Right lobe of liver (tissue), 6 donors: ENCODE results near the gene PDCD6IP. TPM values are rescaled to one million over a fixed set of nuclear protein-coding genes. Genes with fewer than 3 reads are reported as not detected.

Source experiments
- ATAC-seq, 4 donors: fragments of 200-7000 bp; cut with Tn5 transposase; one replicate each; pipeline ENCODE4 v1.9.1; 2020; ENCODE audit warnings: mild to moderate bottlenecking in 4 of 4, moderate library complexity in 4 of 4
- DNase-seq, 3 donors: peaks; one replicate each; pipeline ENCODE4 v3.0.0-alpha.2; 2020
- H3K27ac ChIP-seq, 3 donors: fragments of 200-600 bp; one replicate each; pipeline ENCODE4 v1.8.0; 2022
- H3K27me3 ChIP-seq, 2 donors: fragments of 200-600 bp; one replicate each; pipeline ENCODE4 v1.8.0; 2022
- H3K36me3 ChIP-seq, 4 donors: fragments of 200-600 bp; sonication (generic) in 1 of 4; one replicate each; pipeline versions ENCODE4 v1.5.1 to v1.8.0; 2017 to 2022; ENCODE audit warnings: control low read depth in 1 of 4
- H3K4me1 ChIP-seq, 4 donors: fragments of 200-600 bp; sonication (generic) in 1 of 4; one replicate each; pipeline versions ENCODE4 v1.5.1 to v1.8.0; 2017 to 2022; ENCODE audit warnings: control low read depth in 1 of 4
- H3K4me3 ChIP-seq, 3 donors: fragments of 200-600 bp; one replicate each; pipeline ENCODE4 v1.8.0; 2022
- H3K9me3 ChIP-seq, 4 donors: fragments of 200-600 bp; sonication (generic) in 1 of 4; one replicate each; pipeline versions ENCODE4 v1.5.1 to v1.8.0; 2017 to 2022; ENCODE audit warnings: control low read depth in 1 of 4
- POLR2A ChIP-seq: fragments of 450-650 bp; IDR thresholded peaks from one replicate; pipeline ENCODE4 v1.6.1; 2017; ENCODE audit warnings: antibody characterized with exemption, mild to moderate bottlenecking
- WGBS: methylation state at CpG from one replicate; pipeline ENCODE4 v1.1.6; 2018; ENCODE audit warnings: low coverage, low lambda C conversion rate; ENCODE audit not compliant: insufficient coverage; ENCODE audit errors: missing lambda C conversion rate; 5-methylcytosine and 5-hydroxymethylcytosine counted together
- intact Hi-C, 2 donors: fragments of 100-400 bp; cut with DNase I; formaldehyde crosslinking; loops; one replicate each; pipeline versions ENCODE4 v1.11.2 to v1.14.1; 2022
- total RNA-seq, 6 experiments: library from RNA; depleted of rRNA in 2 of 6; stranded (reverse); fragments of >200 nt in 2 of 6; fragmentation: NEBNext Ultra II Directional in 3 of 6; extraction: Animal tissue kit (Norgen Biotek cat#: 25700) in 3 of 6; gene quantifications; one replicate each; pipeline versions ENCODE4 v1.1.0 to v1.2.4, GENCODE V29; 2016 to 2023
- TF ChIP-seq, protein P1 (sequence below), 4 donors: fragments of 200-600 bp in 3 of 4; fragments of 450-650 bp in 1 of 4; IDR thresholded peaks; one replicate each; pipeline versions ENCODE4 v1.5.1 to v1.8.0; 2016 to 2022; ENCODE audit warnings: antibody characterized with exemption in 4 of 4, mild to moderate bottlenecking in 2 of 4
- donor health status: DM: no; HTN: yes; CAD: no.
- donor health status: DM: no; HTN: no; CAD: no.
- donor health status: DM: no; HTN: no; CAD: no.
- donor health status: DM: no; HTN: yes; CAD: no.
- donor health status: DM: no; HTN: yes; CAD: no.

PDCD6IP gene
- total RNA-seq, 6 experiments from 2014 or later, result 83.0 to 140 (median 116) TPM

GRCh38 chr3:33875680-33876079, 77.2 kb downstream of the PDCD6IP start:
- no peak for ATAC-seq
- H3K4me1 ChIP-seq, result no peaks in the 10 kb centered on the region

DNA sequence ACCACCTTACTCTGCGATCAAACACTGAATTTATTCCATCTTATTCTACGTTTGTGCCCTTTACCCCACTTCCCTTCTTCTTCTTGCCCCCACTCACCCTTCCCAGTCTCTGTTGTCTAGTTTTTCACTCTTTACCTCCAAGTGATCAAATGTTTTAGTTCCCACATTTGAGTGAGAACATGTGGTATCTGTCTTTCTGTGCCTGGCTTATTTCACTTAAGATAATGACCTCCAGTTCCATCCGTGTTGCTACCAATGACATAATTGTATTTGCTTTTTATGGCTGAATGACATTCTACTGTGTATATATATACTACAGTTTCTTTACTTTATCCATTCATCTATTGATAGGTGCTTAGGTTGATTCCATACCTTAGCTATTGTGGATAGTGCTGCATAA, 78.8 kb downstream of the PDCD6IP start:
- DNase-seq (no peak), ATAC-seq (no peak)
- H3K27me3 ChIP-seq, result no peaks in the 10 kb centered on the region
- H3K4me1 ChIP-seq, result no peaks in the 10 kb centered on the region
- intact Hi-C loops, result no loop called here
- TF ChIP-seq POLR2A, result no peak
- TF ChIP-seq, protein P1, sequence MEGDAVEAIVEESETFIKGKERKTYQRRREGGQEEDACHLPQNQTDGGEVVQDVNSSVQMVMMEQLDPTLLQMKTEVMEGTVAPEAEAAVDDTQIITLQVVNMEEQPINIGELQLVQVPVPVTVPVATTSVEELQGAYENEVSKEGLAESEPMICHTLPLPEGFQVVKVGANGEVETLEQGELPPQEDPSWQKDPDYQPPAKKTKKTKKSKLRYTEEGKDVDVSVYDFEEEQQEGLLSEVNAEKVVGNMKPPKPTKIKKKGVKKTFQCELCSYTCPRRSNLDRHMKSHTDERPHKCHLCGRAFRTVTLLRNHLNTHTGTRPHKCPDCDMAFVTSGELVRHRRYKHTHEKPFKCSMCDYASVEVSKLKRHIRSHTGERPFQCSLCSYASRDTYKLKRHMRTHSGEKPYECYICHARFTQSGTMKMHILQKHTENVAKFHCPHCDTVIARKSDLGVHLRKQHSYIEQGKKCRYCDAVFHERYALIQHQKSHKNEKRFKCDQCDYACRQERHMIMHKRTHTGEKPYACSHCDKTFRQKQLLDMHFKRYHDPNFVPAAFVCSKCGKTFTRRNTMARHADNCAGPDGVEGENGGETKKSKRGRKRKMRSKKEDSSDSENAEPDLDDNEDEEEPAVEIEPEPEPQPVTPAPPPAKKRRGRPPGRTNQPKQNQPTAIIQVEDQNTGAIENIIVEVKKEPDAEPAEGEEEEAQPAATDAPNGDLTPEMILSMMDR (IDR thresholded peaks at IDR 0.05), result no peak
- no peak overlapping the region for H3K27ac ChIP-seq
- no peaks in the 10 kb centered on the region for H3K9me3 ChIP-seq
- 80% methylated on average over 3 of the region's 3 CpGs for WGBS
- no peak overlapping the region for H3K4me3 ChIP-seq
- H3K36me3 ChIP-seq, result no peaks in the 10 kb centered on the region

More at GRCh38 chr3:33875680-33876079, 77.2 kb downstream of the PDCD6IP start:
- TF ChIP-seq POLR2A, result no peak
- TF ChIP-seq, protein P1 (IDR thresholded peaks at IDR 0.05), result no peak
- no peaks in the 10 kb centered on the region for H3K9me3 ChIP-seq
- no peak for DNase-seq
- intact Hi-C loops, result no loop called here
- no peaks in the 10 kb centered on the region for H3K36me3 ChIP-seq
- no peaks in the 10 kb centered on the region for H3K27me3 ChIP-seq
- no peak overlapping the region for H3K4me3 ChIP-seq
- no peak overlapping the region for H3K27ac ChIP-seq

DNA sequence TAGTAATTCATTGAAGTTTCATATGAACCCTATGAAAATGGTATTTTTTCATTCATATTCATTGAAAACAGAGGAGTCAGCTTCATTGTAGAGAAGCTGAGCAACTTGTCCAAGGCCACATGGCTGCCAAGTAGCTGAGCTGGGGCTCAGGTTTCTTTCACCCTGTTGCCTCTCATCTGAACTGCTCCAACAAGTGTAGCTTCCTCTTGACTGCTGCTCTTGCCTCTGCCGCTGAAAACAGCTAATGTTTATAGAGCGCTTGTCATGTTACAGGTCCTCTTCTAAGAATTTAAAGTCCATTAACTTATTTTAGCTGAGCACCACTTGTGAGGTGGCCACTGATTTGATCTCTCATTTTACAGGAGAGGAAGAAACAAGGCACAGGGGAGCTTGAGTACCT, 81.1 kb downstream of the PDCD6IP start:
- H3K4me3 ChIP-seq, result no peak overlapping the region
- ATAC-seq (no peak), DNase-seq (no peak)
- H3K27ac ChIP-seq, result no peak overlapping the region
- H3K9me3 ChIP-seq, result no peaks in the 10 kb centered on the region
- 71% methylated on average over 2 of the region's 2 CpGs for WGBS
- no peaks in the 10 kb centered on the region for H3K4me1 ChIP-seq
- no peaks in the 10 kb centered on the region for H3K36me3 ChIP-seq
- H3K27me3 ChIP-seq, result no peaks in the 10 kb centered on the region
- TF ChIP-seq POLR2A, result no peak
- TF ChIP-seq, protein P1 (IDR thresholded peaks at IDR 0.05), result no peak
- intact Hi-C loops, result no loop called here

DNA sequence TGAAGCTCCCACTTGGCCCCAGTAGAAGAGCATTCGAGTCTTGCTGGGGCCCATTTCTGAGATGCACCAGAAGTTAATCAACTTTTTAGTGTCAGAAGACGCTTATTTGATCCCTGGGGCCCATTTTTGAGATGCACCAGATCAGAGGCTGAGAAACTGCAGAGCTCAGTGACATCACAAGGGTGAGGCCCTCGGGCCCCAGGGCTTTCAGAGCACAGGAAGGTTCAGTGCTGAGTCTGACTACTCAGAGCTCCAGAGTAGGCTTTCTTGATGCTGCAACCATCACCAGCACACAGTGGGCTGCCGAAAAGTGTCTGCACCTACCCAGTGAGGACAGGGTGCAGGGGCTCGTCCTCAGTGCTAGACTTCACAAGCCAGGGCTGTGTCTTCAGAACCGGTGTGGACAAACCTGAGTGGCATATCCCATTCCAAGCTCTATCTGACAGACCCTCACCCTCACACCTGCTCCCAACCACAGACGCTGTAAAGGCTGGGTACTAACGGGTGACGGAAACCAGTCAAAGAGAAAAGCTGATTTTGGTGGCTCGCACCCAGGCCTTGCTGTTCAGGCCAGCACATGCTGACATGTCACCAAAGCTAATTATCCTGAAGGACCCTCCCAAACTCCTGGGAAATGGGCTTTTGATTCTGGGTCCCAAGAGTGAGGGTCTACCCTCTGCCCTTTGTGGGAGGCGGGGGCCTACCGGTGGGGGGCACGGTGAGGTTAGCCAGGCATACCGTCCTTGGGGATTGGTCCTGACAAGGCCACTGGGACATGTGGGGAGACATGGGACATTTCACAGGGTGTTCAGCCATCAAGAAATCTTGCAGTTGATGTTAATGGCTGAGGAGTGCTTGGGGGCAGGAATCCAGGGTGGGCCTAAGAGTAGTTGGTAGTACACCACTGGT, 83.0 kb downstream of the PDCD6IP start:
- no peak for TF ChIP-seq POLR2A
- TF ChIP-seq, protein P1 (IDR thresholded peaks at IDR 0.05), result no peak
- no peak for ATAC-seq
- Histone ChIP-seq H3K9me3 (no peaks in the 10 kb centered on the region), H3K4me1 (no peaks in the 10 kb centered on the region), H3K4me3 (no peak overlapping the region), H3K36me3 (no peaks in the 10 kb centered on the region), H3K27me3 (no peaks in the 10 kb centered on the region), H3K27ac (no peak overlapping the region)
- no CpG with 5 or more reads among the region's 14 CpGs for WGBS
- intact Hi-C loops, result loop anchor here (10.0 kb wide), 1 partner anchor 803 kb away; no protein-coding TSS in a partner anchor
- DNase-seq, result no peak
